NCI-H526 (cell line): Measurements from ENCODE around the gene LYSMD3.

Experiments used
- DNase-seq, 2 experiments: peaks; one replicate each; lab custom pipeline; 2025; lab: John Stamatoyannopoulos, UW

LYSMD3 gene

GRCh38 chr5:90479611-90480385 is 49.6 kb downstream of the LYSMD3 start:
- DNase-seq: no peak

- DNase-seq: no peak
These were observed 51.7 kb downstream of the LYSMD3 start for GRCh38 chr5:90477621-90478215.

- DNase-seq: no peak
These were observed 52.3 kb downstream of the LYSMD3 start for GRCh38 chr5:90477073-90477472.

GRCh38 chr5:90476391-90476790 is 53.0 kb downstream of the LYSMD3 start:
- no peak for DNase-seq

GRCh38 chr5:90475436-90475980 is 53.9 kb downstream of the LYSMD3 start:
- DNase-seq: peak in 1 of 2 experiments; percentile 24

GRCh38 chr5:90474235-90475107 is 54.9 kb downstream of the LYSMD3 start, which contains the start of the genes MBLAC2 and POLR3G:
TSS of gene MBLAC2 (minus strand) at chr5:90474771. CDS start at chr5:90474292, 479 bp downstream.
TSS of gene POLR3G (plus strand) at chr5:90474864. CDS start at chr5:90485568, 10,704 bp downstream.
- DNase-seq: peak; percentile 70 to 91

- DNase-seq: peak; percentile 9 to 39
These were observed 55.8 kb downstream of the LYSMD3 start for GRCh38 chr5:90473396-90474234.

- no peak for DNase-seq
These were observed 56.5 kb downstream of the LYSMD3 start for GRCh38 chr5:90472783-90473395.
